ENCODE data around the gene SLC39A13. TPM values are rescaled to one million over a fixed set of nuclear protein-coding genes. Genes with fewer than 3 reads are reported as not detected.

The SLC39A13 gene
- total RNA-seq, 1 donor from 2014 or later: 60.0 TPM

DNA sequence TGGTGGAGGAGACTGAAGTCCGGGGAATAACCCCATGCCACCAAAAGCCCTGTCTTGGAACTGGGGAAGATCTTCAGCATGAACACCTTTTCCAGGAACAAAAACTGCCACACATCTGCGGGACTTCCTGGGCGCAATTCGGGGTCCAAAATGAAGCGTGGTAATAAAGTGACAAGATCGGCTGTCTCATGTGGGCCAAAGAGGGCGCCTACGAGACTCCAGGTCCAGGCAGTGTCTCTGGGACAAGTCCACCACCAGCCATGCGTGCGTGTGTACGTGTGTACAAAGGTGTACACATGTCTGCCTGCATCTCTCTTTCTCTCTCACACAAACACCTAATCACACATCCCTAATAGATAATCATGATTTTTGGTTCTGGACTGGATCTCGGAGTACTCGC, 47.0 kb upstream of the SLC39A13 start:
- no peaks in the 10 kb centered on the region for H3K27me3 Mint-ChIP-seq (ENCODE audit: unreplicated experiment)
- TF ChIP-seq CTCF (IDR thresholded peaks at IDR 0.05; ENCODE audit: partially characterized antibody, unreplicated experiment): no peak
- DNase-seq: no peak

DNA sequence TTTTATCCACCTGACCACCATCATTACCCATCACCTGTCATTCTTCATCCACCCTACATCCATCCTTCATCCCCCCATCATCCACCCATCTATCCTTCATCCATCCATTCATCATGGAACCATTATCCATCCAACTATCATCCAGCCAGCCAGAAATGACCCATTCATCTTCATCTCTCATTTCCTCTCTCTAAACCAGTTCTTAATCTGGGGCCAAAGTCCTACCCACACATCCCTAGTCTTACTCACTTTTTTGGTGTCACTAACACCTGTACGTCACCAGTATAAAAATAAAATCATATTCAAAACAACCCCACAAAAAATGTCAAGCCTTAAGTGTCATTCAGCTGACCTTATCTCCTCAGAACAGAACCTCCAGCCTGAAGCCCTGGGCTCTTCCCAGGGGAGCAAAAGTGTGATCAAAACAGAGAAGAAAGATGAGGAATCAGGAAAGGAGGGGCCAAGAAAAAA, 42.3 kb upstream of the SLC39A13 start:
- TF ChIP-seq CTCF (IDR thresholded peaks at IDR 0.05; ENCODE audit: partially characterized antibody, unreplicated experiment): no peak
- H3K27me3 Mint-ChIP-seq (ENCODE audit: unreplicated experiment): no peaks in the 10 kb centered on the region
- DNase-seq: no peak
- H3K36me3 Mint-ChIP-seq (ENCODE audit: unreplicated experiment): no peaks in the 10 kb centered on the region
- no peaks in the 10 kb centered on the region for H3K4me1 Mint-ChIP-seq (ENCODE audit: low read depth, unreplicated experiment)
- no peak overlapping the region for H3K4me3 Mint-ChIP-seq (ENCODE audit: unreplicated experiment)
- no peak overlapping the region for H3K27ac Mint-ChIP-seq (ENCODE audit: unreplicated experiment)
- no peaks in the 10 kb centered on the region for H3K9me3 Mint-ChIP-seq (ENCODE audit: unreplicated experiment)

More for the DNA sequence above, 47.0 kb upstream of the SLC39A13 start:
- Mint-ChIP-seq H3K4me3 (ENCODE audit: unreplicated experiment) (no peak overlapping the region), H3K4me1 (ENCODE audit: low read depth, unreplicated experiment) (no peaks in the 10 kb centered on the region), H3K9me3 (ENCODE audit: unreplicated experiment) (no peaks in the 10 kb centered on the region), H3K27ac (ENCODE audit: unreplicated experiment) (no peak overlapping the region), H3K36me3 (ENCODE audit: unreplicated experiment) (no peaks in the 10 kb centered on the region)

GRCh38 chr11:47369676-47370075, 38.7 kb upstream of the SLC39A13 start:
- Mint-ChIP-seq H3K27me3 (ENCODE audit: unreplicated experiment) (peaks cover 4% of the 10 kb centered on the region), H3K4me3 (ENCODE audit: unreplicated experiment) (no peak overlapping the region), H3K36me3 (ENCODE audit: unreplicated experiment) (no peaks in the 10 kb centered on the region), H3K9me3 (ENCODE audit: unreplicated experiment) (no peaks in the 10 kb centered on the region), H3K27ac (ENCODE audit: unreplicated experiment) (no peak overlapping the region), H3K4me1 (ENCODE audit: low read depth, unreplicated experiment) (no peaks in the 10 kb centered on the region)
- no peak for TF ChIP-seq CTCF (IDR thresholded peaks at IDR 0.05; ENCODE audit: partially characterized antibody, unreplicated experiment)
- no peak for DNase-seq

DNA sequence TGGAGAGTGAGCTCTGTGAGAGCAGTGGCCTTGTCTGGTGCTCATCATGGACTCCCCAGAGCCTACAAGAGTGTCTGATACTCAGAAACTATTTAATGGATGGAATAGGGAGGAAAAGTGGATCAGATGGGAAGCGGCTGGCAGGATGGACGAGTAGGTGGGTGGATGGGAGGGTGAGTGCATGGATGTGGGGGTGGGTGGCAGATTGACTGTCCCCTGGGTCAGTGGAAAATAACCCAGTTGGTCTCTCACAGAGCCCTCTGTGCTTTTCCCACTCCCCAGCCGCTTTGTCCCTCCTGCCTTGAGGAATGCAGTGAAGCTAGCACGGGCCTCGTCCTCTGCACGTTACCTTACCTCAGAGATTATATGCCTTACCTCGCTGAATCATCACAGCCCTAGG, 36.0 kb upstream of the SLC39A13 start:
- no peak overlapping the region for H3K27ac Mint-ChIP-seq (ENCODE audit: unreplicated experiment)
- DNase-seq: no peak
- no peaks in the 10 kb centered on the region for H3K4me1 Mint-ChIP-seq (ENCODE audit: low read depth, unreplicated experiment)
- H3K4me3 Mint-ChIP-seq (ENCODE audit: unreplicated experiment): no peak overlapping the region
- no peaks in the 10 kb centered on the region for H3K36me3 Mint-ChIP-seq (ENCODE audit: unreplicated experiment)
- no peak for TF ChIP-seq CTCF (IDR thresholded peaks at IDR 0.05; ENCODE audit: partially characterized antibody, unreplicated experiment)
- no peaks in the 10 kb centered on the region for H3K9me3 Mint-ChIP-seq (ENCODE audit: unreplicated experiment)
- peaks cover 4% of the 10 kb centered on the region for H3K27me3 Mint-ChIP-seq (ENCODE audit: unreplicated experiment)

- peak; percentile 93 for TF ChIP-seq CTCF (IDR thresholded peaks at IDR 0.05; ENCODE audit: partially characterized antibody, unreplicated experiment)
Observed at GRCh38 chr11:47373876-47374719, 34.3 kb upstream of the SLC39A13 start.

More at GRCh38 chr11:47373876-47374719, 34.3 kb upstream of the SLC39A13 start:
- Mint-ChIP-seq H3K27me3 (ENCODE audit: unreplicated experiment) (peaks cover 4% of the 10 kb centered on the region), H3K27ac (ENCODE audit: unreplicated experiment) (no peak overlapping the region), H3K9me3 (ENCODE audit: unreplicated experiment) (no peaks in the 10 kb centered on the region), H3K36me3 (ENCODE audit: unreplicated experiment) (no peaks in the 10 kb centered on the region), H3K4me1 (ENCODE audit: low read depth, unreplicated experiment) (no peaks in the 10 kb centered on the region), H3K4me3 (ENCODE audit: unreplicated experiment) (no peak overlapping the region)
- DNase-seq: peak; percentile 91

All from glutamatergic neuron (in vitro differentiated cells).